Metanephros (tissue), 1 donor: ENCODE results near the gene ELN. TPM values are rescaled to one million over a fixed set of nuclear protein-coding genes. Genes with fewer than 3 reads are reported as not detected.

Source experiments
- total RNA-seq: library from RNA; depleted of rRNA; stranded (reverse); fragments of >200 nt; gene quantifications from one replicate; pipeline ENCODE4 v1.2.3, GENCODE V29; 2014

ELN gene
- 108 TPM for total RNA-seq

GRCh38 chr7:74027683-74028320 is at the start of gene ELN:
Gene ELN (plus strand): TSS chr7:74028173. CDS start chr7:74028188, 15 bp downstream.

DNA sequence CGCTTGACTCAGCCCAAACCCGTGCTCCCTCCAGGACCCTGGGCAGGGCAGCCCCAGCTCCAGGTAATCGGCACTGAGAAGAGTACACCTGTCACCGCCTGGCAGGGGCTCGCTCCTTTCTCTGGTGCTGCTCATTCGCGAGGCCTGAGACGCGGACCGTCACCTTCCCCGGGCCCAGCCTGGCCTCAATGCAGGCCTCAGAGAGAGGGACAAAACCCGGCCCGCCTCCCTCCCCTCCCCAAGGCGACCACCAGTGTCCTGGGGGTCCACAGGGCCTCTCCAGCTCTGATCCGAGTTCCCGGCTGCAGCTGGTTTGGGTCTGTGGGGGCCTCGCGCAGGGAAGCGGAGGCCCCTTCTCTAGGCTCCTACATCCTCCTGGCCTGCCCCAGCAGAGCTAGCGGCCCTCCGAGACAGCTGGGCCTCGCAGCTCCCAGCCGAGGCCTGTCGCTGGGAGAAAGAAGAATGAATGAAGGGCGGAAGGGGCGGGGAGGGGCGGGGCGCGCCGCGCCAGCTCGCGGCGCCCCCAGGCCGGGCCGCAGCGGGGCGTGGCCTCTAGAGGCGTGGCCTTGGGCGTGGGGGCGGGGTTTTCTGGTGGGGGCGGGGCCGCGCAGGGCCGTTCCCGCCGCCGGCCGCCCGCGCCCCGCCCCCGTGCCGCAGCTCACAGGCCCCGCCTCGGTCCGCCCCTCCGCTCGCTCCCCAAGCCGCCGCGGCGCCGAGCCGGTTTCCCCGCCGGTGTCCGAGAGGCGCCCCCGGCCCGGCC is 55.3 kb downstream of the ELN start, which contains the start of gene LIMK1:
Gene LIMK1, plus strand, starts transcription at position 688 of the 760 bp plus-strand sequence. CDS start 187 bp downstream, outside the sequence.

Other genes with a start within 250 kb of the ELN start
- 132 TPM for gene CLDN4, start 197.2 kb upstream of the ELN start, total RNA-seq
- 19.3 TPM for gene METTL27, start 185.7 kb upstream of the ELN start, total RNA-seq
- not detected for gene TMEM270, start 167.0 kb upstream of the ELN start, total RNA-seq
- gene LIMK1, start 55.6 kb downstream of the ELN start, total RNA-seq = 16.5 TPM
- 227 TPM for gene EIF4H, start 146.2 kb downstream of the ELN start, total RNA-seq
- gene LAT2, start 181.8 kb downstream of the ELN start, total RNA-seq = 6.9 TPM
- 26.7 TPM for gene RFC2, start 226.2 kb downstream of the ELN start, total RNA-seq